Measurements from ENCODE around the gene FYN. TPM values are rescaled to one million over a fixed set of nuclear protein-coding genes. Genes with fewer than 3 reads are reported as not detected.

The FYN gene
- total RNA-seq, 1 experiment from 2014 or later: 34.3 TPM

GRCh38 chr6:111716325-111716724 lies 156.9 kb downstream of the FYN start:
- H3K36me3 ChIP-seq (ENCODE audit: insufficient read depth, low read length, poor library complexity, severe bottlenecking): no peaks in the 10 kb centered on the region
- H3K27ac ChIP-seq (ENCODE audit: low read depth, low read length, poor library complexity, severe bottlenecking): no peak overlapping the region
- POLR2A ChIA-PET (ENCODE audit: low non-redundant PET): no interaction called here
- BruUV-seq (replicated peaks): no TSS peak
- CTCF ChIA-PET: interaction anchor here (0.7 kb wide), 1 partner anchor 656 kb away, joined by 7 read pairs; no protein-coding TSS in a partner anchor
- no peak for TF ChIP-seq CTCF (conservative IDR thresholded peaks at IDR 0.05; ENCODE audit: low read depth, low read length)
- no peak for TF ChIP-seq EZH2 (IDR thresholded peaks at IDR 0.05; ENCODE audit: borderline replicate concordance, low read depth, low read length, poor library complexity, severe bottlenecking)
- no peaks in the 10 kb centered on the region for H3K27me3 ChIP-seq (replicated peaks; ENCODE audit: insufficient read depth, low read depth, low read length, poor library complexity)
- no peaks in the 10 kb centered on the region for H3K4me1 ChIP-seq (ENCODE audit: insufficient read depth, low read length, poor library complexity, severe bottlenecking)
- intact Hi-C loops (cut with micrococcal nuclease; ENCODE audit: unreplicated experiment): no loop called here
- no peak for DNase-seq (ENCODE audit: low spot score)
- H3K9me3 ChIP-seq (ENCODE audit: low read depth, low read length, poor library complexity, severe bottlenecking): no peaks in the 10 kb centered on the region
- H3K4me3 ChIP-seq (ENCODE audit: low read depth, low read length, poor library complexity, severe bottlenecking): no peak overlapping the region

GRCh38 chr6:111715321-111715720 lies 157.9 kb downstream of the FYN start:
- CTCF ChIA-PET: no interaction called here
- intact Hi-C loops (cut with micrococcal nuclease; ENCODE audit: unreplicated experiment): no loop called here
- no peaks in the 10 kb centered on the region for H3K4me1 ChIP-seq (ENCODE audit: insufficient read depth, low read length, poor library complexity, severe bottlenecking)
- BruUV-seq (replicated peaks): no TSS peak
- no peak for TF ChIP-seq CTCF (conservative IDR thresholded peaks at IDR 0.05; ENCODE audit: low read depth, low read length)
- no peak for TF ChIP-seq EZH2 (IDR thresholded peaks at IDR 0.05; ENCODE audit: borderline replicate concordance, low read depth, low read length, poor library complexity, severe bottlenecking)
- H3K27ac ChIP-seq (ENCODE audit: low read depth, low read length, poor library complexity, severe bottlenecking): no peak overlapping the region
- H3K27me3 ChIP-seq (replicated peaks; ENCODE audit: insufficient read depth, low read depth, low read length, poor library complexity): no peaks in the 10 kb centered on the region
- peak; percentile 4 for DNase-seq (ENCODE audit: low spot score)
- H3K36me3 ChIP-seq (ENCODE audit: insufficient read depth, low read length, poor library complexity, severe bottlenecking): no peaks in the 10 kb centered on the region
- H3K4me3 ChIP-seq (ENCODE audit: low read depth, low read length, poor library complexity, severe bottlenecking): no peak overlapping the region
- POLR2A ChIA-PET (ENCODE audit: low non-redundant PET): no interaction called here
- no peaks in the 10 kb centered on the region for H3K9me3 ChIP-seq (ENCODE audit: low read depth, low read length, poor library complexity, severe bottlenecking)

DNA sequence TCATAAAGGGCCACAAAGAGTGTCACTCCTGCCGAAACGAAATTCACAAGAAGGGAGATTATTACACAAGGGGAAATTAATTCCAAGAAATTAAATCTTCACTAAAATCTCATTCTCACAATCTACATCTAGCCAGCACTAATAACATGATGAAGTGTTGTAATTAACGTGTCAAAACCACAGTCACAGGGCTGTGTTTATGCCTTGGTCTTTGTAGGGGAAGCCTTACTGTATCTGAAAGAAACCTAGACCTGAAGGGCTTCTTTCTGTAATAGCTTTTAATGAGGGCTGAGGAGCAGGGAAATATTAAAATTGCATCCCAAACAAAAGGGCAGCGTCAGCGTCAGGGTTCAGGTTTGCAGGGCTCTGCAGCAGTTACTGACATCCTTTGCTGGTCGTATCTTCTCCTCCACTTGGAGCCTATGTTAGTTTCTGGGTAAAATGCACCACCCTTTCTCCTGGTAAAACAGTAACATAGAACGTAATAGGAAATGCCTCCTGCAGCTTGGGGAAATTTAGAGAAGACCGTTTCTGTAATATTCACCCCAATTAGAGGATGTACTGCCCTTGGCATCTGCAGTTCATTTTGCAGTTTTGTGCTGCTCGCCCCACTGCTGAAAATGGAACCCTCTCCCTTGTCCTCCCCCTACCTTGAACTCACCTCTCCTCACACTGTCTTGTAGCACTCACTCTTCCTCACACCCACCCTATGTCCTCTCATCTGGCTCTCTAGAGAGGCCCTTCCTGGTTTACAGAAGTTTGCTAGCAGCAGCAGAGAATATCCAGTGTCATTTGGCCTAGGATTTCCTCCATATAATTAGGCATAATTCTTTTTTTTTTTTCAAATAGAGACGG lies 158.6 kb downstream of the FYN start:
- intact Hi-C loops (cut with micrococcal nuclease; ENCODE audit: unreplicated experiment): loop anchor here (5.0 kb wide), 2 partner anchors 313 to 448 kb away; no protein-coding TSS in a partner anchor
- Histone ChIP-seq H3K4me3 (ENCODE audit: low read depth, low read length, poor library complexity, severe bottlenecking) (no peak overlapping the region), H3K27ac (ENCODE audit: low read depth, low read length, poor library complexity, severe bottlenecking) (no peak overlapping the region), H3K9me3 (ENCODE audit: low read depth, low read length, poor library complexity, severe bottlenecking) (no peaks in the 10 kb centered on the region), H3K36me3 (ENCODE audit: insufficient read depth, low read length, poor library complexity, severe bottlenecking) (no peaks in the 10 kb centered on the region), H3K4me1 (ENCODE audit: insufficient read depth, low read length, poor library complexity, severe bottlenecking) (no peaks in the 10 kb centered on the region), H3K27me3 (replicated peaks; ENCODE audit: insufficient read depth, low read depth, low read length, poor library complexity) (no peaks in the 10 kb centered on the region)
- CTCF ChIA-PET: no interaction called here
- TF ChIP-seq CTCF (conservative IDR thresholded peaks at IDR 0.05; ENCODE audit: low read depth, low read length): no peak
- TF ChIP-seq EZH2 (IDR thresholded peaks at IDR 0.05; ENCODE audit: borderline replicate concordance, low read depth, low read length, poor library complexity, severe bottlenecking): no peak
- POLR2A ChIA-PET (ENCODE audit: low non-redundant PET): no interaction called here
- DNase-seq (ENCODE audit: low spot score): no peak
- no TSS peak for BruUV-seq (replicated peaks)
